HG02763 (cell line): Measurements from ENCODE around the gene AIFM1.

ENCODE experiments used
- ATAC-seq: cut with Tn5 transposase; IDR thresholded peaks from one replicate; pipeline ENCODE4 v1.9.1; 2021; ENCODE audit warnings: mild to moderate bottlenecking, moderate library complexity; ENCODE audit not compliant: unreplicated experiment

AIFM1 gene

DNA sequence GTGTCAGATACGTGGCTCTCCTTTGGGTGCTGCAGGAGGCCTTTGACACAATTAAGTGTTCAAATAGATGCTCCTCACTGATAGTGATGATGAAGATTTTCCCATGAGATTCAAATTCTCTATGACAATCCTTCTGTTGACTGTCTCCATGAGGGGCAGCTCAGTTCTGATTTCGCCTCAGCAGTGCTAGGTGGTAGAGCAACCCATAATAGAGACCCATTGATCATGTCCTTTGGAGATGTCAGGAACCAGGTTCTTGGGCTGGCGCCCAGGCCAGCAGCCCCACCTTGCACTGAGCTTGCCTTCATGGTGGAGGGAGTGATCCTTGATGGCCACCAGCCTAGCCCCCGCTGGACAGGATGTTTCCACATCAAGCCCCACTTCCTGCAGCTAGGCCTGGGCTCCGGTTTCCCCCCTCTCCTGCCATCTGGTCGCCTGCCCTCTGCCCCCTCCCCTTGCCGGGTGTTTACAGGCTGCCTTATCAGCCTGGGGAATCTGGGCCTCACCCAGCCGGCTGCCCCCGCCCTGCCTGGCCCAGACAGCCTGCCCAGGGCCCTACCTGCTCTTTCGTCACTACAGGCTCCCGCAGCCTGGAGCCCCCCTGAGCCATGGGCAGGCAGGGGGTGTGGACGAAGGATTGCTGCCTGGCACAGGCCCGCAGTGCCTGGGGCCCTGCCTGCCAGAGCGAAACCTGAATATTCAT, 68.0 kb downstream of the AIFM1 start:
- no peak for ATAC-seq

DNA sequence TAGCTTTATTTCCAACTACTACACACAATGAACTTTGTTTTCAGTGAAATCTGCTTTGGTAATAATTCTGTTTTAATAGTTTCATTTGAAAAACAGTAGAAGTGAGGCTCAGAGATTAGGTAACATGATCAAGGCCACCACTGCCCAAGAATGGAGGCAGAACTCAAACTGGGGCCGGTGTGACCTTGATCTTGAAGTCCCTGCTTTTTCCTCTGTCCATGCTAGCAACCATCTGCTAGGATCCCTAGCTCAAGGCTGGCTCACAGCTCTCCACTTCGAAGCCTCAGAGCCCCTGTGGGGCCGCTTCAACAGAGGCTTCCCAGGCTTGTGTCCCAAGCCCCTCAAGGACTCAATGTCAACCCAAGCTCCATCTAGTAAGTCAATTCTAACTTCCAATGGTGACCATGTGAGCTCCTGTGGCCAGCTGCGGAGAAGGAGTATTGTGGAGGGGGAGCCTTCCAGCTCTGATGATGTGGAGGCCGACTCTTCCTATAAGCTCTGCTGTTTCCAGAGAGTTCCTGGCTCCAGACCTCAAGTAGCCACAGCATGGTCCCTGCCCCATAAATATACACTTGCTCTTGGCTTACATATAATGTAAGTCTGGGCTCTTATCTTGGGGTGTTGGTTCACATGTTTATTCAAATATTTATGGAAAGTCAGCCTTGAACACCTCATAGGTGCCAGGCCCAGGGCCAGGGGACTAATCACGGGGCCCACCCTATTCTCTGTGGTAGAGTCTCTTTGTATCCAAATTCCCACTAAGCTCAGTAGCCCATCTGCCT, 70.2 kb downstream of the AIFM1 start:
- no peak for ATAC-seq

DNA sequence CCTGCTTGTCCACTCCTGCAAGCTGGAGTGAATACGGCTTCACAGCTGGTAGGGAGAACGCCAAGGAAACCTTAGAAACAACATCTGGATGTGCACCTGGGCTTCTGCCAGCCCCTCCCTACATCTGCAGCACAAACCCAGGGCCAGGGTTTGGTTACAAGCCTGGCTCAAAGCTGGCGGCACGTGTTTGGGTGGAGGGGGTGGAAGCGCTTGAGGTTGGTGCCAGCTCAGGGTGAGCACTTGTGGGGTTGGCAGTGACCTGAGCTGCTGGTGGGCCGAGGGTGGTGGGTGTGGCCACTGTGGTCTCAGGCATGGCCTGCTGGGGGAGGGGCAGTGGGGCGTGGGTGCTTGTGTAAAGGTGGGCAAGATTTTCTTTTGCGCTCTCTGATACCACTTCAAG, 70.9 kb downstream of the AIFM1 start:
- no peak for ATAC-seq

DNA sequence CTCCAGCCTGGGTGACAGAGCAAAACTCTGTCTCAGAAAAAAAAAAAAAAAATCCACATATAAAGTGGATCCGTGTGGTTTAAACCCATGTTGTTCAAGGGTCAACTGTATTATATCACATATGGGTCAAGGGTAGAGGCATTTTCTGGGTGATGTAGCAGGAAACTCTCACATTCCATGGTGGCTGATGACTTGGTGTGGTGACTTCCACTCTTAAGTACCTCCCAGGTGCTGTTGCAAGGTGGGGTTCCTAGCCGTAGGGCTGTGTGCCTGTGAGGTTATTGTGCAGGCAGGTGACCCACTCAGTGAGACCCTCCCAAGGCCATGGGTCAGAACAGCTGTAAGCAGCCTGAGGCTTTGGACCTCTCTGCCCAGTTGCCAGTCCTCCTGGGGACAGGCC, 72.4 kb downstream of the AIFM1 start:
- no peak for ATAC-seq

DNA sequence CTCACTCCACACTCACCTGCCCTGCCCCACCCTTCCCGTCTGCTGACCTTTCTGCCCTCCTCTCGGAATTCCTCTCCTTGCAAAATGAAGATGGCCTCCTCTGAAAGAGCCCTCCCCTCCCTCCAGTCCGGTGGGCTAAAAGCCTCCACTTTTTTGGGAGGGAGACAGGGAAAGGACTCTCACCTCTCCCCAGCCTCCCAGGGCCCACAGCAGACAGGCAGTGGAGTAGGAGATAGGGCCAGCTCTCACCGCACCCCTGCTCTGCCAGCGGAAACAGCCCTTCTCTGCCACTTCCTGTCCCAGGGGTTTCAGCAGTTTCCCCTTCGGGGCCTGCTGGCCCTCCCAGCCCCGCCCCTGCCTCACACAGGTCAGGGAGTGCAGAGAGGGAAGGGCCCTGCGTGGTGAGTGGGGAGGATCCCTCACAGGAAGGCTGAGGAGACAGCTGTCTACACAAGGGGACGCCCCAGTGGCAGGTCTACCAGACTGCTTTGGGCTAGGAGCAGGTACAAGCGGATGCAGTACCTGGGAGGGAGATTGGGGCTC, 73.6 kb downstream of the AIFM1 start:
- ATAC-seq: peak; percentile 98

DNA sequence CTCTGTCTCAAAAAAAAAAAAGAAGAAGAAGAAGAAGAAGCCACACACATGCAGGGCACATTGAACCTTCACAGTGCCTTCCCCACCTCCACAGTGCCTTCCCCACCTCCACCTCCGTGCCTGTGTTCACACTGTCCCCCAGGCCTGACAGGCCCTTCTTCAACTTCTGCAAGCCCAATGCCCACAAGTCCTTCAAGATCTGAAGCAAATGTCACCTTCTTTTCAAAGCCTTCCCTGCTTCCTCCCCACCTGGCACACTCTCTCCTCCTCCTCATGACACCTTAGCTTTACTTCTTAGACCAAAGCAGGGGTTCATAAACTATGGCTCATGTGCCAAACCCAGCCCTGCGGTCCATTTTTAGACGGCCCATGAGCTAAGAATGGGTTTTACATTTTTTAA, 75.3 kb downstream of the AIFM1 start:
- ATAC-seq: no peak

DNA sequence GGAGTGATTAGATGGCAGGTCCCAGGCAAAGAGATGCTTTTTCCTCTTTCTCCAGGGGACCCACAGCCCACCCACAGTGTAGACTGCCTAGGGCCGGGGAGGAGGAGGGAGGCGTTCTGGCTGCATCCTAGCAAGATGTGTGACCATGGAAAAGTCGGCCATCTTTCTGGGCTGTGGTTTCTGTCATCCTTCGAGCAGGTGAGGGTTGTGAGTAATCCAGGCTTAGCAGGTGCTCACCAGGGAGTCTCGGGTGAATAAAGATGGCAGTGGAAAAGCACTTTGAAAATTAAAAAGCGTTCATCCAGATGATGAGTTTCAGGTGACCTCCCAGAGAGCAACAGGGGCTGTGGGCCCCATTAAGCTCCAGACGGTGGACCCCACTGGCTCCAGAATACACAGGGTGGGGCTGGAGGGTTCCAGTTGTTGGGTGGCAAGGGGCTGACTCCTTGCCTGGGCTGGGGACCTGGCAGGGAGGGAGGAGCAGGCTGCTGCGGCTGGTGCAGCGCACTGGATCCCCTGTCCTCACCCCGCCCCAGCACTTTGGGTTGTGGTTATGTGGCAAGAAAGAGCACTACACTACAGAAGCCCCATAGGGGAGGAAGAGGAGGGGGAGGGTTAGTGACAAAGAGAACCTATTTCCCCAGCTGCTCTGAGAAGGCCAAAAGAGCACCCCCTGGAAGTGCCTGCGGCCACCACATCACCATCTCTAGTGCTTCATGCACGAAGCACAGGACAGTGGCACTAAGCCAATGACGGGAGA, 79.0 kb downstream of the AIFM1 start:
- peak; percentile 37 for ATAC-seq

DNA sequence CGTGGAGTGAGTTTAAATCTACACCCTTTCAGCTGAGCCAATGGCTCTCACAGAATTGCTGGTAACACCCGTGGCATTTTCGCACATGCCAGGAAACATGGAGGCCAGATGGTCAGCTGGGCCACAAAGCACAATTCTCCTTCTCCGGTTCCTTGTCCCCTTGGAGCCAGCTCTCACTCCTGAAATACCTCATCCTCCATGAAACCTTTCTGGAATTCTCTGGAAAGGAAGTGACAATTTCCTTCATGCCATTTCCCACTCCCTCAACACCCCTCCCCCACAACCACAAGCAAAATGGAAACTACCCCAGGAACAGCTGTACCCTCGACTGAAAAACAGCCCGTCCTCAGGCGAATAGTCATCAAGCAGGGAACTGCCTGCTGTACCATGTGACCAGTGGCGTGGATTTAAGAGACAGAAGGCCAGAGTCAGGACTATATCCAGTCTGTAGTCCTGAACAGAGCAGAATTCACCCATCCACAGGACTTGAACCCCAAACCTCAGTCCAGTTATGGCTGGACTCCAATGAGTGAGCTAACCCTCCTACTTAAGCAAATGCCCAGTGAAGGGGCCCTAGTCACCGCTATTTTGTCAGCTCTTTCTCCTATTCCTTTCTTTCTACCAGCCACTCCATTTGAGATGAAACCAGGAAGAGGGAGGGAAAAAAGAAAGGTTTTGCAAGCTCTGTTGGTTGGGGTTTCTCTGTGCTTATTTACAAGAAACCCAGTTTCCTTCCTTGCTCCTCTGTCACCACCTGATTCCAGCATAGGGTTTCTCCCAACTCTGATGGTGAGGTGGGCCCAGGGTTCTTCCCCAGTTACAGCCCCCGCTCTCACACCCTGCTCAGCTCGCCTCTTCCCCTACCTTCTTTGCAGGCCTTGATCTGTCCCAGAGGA, 79.8 kb downstream of the AIFM1 start:
- no peak for ATAC-seq

DNA sequence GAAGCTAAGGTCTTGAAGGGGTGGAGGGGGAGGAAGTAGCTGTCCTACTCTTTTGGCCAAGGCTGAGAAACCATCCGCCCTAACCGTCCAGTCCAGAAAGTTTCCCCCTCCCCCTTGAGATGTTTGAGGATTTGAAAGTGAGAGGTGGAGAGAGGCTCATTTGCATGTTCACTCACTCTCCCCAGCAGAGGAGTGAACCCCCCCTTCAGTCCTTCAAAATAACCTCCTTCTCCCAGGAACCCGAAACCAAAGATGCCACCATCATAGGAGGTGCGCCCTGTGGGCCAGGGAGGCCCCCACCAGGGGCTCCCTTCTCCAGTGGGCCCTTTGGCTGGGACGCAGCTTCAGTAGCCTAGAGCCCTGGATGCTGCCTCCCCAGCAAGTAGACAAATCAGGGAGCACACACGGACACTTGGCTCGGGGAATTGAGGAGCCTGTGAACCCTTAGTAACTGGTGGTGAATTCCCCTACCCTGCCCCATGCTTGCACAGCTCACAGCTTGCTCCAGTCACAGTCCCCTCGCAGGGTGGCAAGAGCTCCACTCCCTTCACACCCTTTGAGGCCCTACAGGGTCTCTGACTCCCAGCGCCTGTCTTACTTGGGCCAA, 80.9 kb downstream of the AIFM1 start:
- ATAC-seq: peak; percentile 32

DNA sequence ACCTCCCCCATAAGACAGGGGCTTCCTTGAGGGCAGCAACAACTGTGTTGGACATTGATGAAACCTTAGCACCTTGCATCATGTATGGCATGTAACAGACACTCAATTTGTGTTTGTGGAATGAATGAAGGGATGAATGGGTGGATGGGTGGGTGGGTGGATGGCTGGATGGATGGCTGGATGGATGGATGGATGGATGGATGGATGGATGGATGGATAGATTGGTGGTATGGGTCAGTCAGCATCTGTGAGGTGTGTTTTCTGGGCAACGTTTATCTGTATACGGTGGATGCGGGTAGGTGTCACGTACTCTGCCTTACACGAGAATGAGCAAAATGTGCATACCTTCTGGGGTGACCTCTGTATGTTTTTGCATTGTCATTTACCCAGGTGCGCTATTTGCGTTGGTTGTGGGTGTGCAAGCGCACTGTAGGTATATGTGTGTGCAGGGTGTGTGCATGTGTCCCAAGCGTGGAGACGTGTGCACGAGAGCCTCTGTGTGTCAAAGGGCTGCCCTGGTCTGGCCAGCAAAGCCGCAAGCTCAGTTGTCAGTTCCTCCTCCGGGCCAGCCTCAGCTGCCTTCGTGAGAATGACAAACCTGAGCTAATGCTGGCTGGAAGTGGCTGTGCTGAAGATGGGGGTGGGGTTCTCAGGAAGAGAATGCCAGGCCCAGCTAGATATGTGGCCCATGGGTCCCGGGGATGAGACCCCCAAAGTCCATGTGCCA, 81.8 kb downstream of the AIFM1 start:
- ATAC-seq: no peak

DNA sequence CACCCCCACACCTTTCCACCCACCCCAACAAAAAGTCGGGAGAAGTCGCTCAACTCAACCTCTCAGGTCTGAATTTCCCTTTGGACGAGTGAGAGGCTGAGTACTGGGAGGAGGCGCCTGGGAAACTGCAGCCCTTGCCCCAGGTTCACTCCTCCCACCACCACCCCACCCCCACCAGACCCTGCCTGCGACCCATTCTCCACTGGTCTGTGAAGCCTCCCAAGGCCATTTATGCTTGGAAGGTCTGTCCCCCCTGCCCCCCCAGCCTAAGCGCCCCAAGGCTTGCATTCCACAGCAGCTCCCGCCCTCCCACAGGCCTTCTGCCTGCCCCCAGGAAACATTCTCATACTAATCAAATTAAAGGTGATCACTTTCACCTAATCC, 82.5 kb downstream of the AIFM1 start:
- no peak for ATAC-seq

DNA sequence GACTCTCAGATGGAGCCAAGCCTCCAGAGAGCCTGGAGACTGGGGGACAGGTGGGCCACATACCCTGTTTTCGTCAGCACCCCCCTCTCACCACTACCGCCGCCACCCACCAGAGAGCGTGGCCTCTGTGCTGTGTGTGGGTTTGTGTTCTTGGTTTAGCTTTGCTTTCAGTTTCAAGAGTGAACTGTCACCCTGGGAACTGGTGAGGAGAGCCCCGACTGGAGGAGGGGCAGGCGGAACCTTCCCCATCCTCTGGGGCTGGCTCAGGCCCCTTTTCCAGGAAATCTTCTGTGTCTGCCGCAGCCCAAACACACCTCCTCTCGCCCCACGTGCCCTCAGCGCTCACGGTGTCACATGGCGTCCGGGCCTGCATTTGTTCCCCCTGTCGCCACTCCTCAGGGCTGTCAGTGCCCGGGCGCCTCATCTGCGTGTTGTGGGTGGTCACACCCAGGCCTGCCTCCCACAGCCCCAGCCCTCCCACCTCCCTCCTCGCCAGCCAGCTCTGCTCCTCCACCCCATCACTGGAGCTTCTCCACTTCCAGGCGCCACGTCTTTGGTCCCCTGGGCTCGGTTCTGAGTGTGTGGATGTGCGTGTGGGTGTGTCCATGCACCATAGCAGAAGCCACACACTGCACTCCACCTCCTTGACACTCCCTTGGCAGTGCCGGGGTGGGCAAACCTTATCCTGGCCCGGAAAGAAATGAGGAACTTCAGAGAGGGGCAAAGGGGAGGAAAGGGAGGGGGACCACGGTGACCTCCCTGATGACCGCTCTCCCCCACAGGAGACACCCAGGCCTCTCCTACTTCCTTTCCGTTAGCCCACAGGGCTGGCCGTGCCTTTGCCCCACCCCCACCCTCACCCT, 83.2 kb downstream of the AIFM1 start:
- ATAC-seq: peak; percentile 61

DNA sequence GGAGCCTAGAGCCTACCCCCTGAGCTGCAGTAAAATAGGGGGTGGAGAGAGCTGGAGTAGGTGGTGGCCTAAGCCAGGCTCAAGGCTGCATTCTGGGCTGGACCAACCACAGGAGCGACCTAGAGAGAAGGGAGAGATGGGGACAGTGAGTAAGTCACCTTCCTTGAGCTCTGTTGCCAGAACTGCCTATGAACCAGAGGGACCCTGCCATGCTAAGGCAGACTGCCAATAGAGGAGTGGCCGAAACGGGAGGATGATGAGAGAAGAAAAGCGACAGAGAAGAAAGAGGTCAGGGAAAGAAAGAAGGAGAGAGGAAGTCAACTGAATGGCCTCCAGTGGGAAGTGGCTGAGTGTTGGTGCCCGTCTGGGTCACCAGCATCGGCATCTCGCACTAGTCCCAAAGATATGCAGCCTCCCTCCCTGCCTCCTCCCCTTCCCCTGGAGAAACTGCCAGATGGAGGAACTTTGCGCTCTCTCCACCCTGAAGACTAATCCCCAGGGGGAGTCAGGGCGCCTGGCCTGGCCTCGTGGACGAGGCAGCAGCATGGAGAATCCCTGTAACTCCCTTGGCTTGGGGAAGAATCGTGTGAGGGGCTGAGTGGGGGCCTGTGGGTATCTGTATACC, 84.1 kb downstream of the AIFM1 start:
- ATAC-seq: no peak

DNA sequence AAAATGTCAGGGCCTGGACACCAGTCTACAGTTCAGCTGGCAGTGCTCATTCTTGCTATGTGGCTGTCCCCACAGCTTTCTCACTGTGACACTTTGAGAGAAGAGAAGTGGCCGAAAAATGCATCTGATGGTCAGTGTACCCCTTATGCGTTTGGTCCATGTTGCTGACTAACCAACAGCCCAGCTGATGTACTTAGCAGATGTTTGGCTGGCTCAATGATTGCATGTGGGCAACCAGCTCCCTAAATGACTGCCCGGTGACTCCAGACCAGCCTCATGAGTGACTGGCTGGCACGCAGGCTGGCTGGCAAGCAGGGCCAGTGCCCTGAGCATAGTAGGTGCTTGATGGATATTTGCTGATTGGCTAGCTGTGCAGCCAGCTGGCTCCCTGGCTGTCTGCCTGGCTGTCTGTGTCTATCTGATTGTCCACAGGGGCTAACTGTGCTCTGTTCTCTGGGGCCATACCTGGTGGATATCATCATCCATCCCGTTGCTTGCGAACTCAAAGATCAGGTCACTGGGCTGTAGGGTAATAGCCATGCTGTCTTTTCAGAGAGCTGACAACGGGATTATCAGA, 84.8 kb downstream of the AIFM1 start:
- no peak for ATAC-seq

DNA sequence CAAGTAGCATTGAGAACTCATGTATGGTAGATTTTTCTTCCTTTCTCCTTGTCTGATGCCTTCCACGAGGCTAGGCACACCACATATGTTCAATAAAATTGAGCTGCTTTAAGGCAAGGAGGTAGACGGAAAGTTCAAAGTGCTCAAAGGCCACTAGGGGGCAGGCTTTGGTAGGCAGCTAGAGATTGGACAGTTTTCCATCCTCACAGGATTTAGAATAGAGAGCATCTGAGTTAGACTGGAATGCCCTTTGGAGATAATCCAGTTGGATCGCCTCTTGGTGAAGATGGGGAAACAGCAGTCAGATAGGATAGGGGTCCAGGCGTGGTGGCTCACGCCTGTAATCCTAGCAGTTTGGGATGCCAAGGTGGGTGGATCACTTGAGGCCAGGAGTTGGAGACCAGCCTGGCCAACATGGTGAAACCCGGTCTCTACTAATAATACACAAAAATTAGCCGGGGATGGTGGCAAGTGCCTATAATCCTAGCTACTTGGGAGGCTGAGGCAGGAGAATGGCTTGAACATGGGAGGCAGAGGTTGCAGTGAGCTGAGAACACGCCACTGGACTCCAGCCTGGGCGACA, 85.7 kb downstream of the AIFM1 start:
- no peak for ATAC-seq
